GM18519 (cell line): Measurements from ENCODE around the gene NUDT3.

ENCODE experiments used
- ATAC-seq: cut with Tn5 transposase; IDR thresholded peaks from one replicate; pipeline ENCODE4 v1.9.1; 2021; ENCODE audit warnings: mild to moderate bottlenecking, moderate library complexity; ENCODE audit not compliant: unreplicated experiment, low FRiP score

NUDT3 gene

DNA sequence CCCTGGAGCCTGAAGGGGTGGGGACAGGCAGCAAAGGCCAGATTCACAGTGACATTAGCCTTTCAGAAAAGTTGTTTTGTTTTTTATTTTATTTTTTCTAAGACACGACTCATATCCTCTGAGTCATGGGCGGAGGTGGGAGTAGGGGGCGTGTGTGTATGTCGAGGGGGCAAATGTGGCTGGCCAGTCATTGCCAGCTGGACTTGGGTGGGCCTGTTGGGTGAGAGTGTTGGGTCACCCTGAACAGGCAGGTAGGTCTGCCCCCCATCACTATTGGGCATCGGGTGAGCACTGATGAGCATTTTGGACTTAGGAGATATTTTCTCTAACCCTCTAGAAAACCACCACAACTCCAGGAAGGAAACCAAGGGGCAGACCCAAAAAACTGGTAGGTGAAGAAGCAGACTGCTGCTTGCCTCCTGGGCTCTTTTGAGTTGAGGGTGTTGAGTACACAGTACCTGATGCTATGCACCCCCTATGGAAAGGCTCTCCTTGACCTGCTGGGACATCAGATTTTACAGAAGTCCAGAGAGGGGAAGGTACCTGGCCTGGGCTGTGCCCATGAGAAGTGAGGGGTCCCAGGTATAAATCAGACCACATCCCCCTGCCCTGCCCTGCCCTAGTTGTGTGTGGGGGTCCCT lies 149.2 kb downstream of the NUDT3 start:
- no peak for ATAC-seq

- no peak for ATAC-seq
Observed at GRCh38 chr6:34242252-34243130, 150.0 kb downstream of the NUDT3 start.

GRCh38 chr6:34241351-34242215 lies 150.9 kb downstream of the NUDT3 start:
- ATAC-seq, result no peak

- no peak for ATAC-seq
Observed at GRCh38 chr6:34240329-34241248, 151.9 kb downstream of the NUDT3 start.

DNA sequence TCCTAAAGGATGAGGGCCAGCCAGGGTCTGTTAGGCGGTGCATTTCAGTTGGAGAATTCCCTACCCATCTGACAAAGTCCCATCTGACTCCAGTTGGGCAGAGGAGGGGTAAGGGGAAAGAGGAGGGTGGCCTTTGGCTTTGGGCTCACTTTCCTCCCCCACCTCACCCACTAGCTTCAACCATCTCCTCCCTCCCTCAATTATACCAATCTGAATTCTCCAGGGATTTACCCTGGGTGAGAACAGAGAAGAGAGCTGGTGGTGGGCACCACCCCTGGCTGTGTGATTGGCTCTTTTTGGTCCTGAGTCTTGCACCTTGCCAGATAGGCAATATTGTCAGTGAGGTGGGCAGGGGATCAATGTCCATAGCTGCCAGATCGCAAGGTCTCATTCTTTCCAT lies 152.6 kb downstream of the NUDT3 start:
- ATAC-seq, result no peak

GRCh38 chr6:34239500-34239825 lies 153.0 kb downstream of the NUDT3 start:
- no peak for ATAC-seq

GRCh38 chr6:34238585-34239499 lies 153.6 kb downstream of the NUDT3 start:
- ATAC-seq, result no peak

DNA sequence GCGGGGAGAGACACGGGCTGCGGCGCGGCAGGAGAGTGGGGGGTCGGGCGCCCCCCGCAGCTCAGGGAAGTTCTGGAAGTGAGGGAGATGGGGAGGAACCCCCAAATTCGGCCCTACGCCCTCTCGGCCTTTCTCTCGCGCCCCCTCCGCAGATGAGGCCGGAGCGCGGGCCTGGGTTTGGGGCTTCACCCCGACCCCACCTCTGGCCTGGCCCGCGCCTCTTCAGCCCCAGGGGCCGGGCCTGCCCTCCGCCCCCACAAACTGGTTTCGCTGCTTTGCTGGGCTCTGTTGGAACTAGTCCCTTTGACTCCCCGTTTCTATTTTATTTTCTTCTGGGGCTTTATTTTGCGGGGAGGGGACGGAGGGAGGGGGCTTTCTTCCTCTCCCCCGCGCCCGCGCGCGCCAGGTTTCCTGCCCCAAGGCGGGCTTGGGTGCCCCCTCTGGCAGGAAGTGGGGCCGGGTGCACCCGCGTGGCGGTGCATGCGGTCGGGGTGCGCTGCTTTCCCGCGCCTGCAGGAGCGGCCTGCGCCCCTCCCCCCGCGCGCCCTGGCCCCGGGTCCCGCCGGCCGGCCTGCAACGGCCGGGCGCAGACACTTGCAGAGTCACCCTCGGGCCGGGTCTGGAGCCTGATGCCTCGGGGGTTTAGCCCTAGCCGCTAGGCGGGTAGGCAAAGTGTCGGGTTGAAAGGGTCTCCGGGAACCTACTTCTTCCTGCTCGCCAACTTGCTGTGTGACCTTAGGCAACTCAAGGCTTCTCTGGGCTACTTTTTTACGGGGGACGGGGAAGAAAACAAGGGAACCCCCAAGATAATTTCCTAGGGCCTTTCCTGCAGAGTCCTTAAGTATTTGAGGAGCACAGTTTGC lies 154.5 kb downstream of the NUDT3 start:
- no peak for ATAC-seq

GRCh38 chr6:34237316-34237721 lies 155.2 kb downstream of the NUDT3 start:
- ATAC-seq, result peak; percentile 2

DNA sequence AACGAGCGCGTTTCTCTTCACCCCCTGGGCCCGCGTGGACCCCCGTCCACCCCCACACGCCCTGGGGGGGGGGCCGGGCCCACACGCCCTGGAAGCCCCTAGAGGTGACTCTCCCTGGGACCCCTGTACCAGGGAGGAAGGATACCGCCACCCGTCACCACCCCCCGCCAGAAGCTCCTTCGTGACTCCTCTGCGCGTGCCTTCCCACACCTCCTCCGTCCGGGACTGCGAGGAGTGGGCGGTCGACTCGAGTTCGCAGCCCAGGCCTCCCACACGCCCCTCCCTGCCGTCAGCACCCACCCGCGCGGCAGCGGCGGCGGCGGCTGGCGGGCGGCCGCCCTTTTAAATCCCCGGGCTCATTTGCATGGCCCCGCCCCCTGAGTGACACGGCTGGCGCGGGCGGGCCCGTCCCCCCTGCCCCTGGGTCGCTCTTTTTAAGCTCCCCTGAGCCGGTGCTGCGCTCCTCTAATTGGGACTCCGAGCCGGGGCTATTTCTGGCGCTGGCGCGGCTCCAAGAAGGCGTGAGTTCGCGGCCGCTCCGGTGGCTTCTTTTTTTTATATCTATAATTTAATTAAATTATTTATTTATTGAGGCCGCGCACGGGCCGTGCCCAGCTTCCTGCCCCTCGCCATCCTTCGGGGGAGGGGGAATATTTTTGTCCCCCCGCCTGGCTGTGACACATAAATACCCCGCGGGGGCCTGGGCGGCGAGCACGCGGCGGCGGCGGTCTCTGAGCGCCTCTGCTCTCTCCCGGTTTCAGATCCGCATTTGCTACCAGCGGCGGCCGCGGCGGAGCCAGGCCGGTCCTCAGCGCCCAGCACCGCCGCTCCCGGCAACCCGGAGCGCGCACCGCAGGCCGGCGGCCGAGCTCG lies 155.8 kb downstream of the NUDT3 start, which contains the start of gene HMGA1:
Gene HMGA1, plus strand, starts transcription at position 431 of the 873 bp plus-strand sequence. CDS start 3,908 bp downstream, outside the sequence.
- peak; percentile 43 for ATAC-seq

GRCh38 chr6:34236131-34236442 lies 156.4 kb downstream of the NUDT3 start:
- ATAC-seq, result peak; percentile 2

DNA sequence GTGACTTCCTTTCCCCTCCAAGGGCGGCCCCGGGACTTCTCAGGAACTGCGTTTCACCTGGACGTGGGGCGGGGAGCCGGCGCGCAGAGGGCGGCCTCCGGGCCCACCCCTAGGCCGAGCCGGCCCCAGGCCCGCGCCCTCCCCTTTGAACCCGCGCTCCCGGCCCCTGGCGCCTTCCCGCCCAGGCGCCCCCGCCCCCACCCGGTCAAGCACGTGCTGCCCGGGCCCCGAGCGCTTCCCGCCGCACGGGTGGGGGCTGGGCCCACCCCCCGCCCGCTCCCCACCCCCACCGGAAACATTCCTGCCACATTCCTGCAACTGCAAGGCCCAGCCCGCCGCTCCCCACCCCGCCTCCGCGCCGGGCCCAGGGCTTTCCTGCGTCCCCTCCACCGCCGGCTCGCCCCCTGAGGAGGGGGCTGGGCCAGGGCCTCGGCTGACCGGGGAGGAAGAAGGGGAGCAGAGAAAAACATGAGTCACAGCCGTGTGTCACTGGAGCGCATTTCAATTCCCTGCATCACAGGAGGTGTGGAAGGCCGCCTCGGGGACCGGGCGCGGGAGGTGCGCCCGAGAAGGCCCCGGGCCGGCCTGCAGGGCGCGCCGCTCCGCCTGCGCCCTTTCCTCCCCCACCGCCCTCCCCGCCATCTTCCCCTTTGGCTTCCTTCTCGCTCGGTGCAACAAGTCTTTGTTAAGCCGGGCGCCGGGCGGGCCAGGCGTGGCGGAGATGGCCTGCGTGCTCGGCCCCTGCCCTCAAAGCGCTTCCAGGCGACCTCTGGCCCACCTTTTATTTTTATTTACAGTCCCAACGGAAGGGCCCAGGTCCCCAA lies 156.9 kb downstream of the NUDT3 start:
- ATAC-seq, result no peak

DNA sequence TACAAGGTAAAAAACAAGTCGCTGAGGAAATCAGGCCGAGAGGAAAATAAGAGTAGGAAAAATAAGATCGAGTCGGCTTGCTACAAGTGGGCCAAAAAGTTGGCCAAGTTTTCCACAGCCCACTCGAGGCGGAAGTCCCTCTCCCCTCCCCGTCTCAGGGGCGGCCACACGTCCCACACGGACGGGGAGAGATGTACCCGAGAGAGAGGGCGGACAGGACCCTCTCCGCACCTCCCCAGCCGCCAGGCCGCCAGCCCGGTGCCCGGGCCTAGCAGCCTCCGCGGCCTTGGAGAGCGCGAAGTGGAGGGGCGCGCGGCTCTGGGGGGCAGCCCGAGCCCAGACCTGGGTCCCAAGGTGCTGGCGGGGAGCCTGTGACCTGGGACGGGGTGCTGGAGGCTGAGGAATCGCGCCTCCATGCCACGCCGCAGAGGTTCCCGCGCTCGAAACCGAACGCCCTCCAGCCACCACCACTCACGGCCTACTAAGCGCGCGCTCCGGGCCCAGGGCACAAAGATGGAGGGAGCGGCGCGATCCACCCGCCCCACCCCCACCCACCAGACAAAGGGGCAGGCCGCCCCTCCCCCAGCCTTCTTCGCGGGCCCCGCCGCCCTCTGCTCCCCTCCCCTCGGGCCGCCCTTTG lies 157.7 kb downstream of the NUDT3 start:
- no peak for ATAC-seq

- ATAC-seq, result no peak
Observed at GRCh38 chr6:34233867-34234266, 158.6 kb downstream of the NUDT3 start.

DNA sequence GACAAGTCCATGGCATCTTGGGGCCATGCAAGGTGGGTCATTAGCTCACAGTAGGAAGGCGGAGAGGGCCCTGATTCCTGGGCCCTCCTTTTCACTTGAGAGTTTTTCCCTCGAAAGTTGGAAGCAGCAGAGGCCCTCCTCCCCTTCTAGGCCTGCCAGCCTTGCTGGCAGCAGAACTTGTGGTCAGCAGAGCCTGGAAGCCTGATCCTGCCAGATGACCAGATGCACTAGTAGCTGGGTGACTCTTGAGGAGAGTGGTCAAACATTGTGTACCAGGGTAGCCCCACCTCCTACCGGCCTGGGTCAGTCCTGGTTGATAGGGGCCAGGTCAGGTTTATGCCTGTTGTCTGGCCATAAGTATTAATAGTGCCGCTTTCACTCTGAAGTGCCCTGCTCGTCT lies 159.6 kb downstream of the NUDT3 start:
- no peak for ATAC-seq
